Left cardiac atrium (tissue), 4 donors: ENCODE results near the gene TRIM46. TPM values are rescaled to one million over a fixed set of nuclear protein-coding genes. Genes with fewer than 3 reads are reported as not detected.
"Not testable (repeated sequence)": the region's sequence is repeated elsewhere in the genome, so short reads cannot be mapped to it uniquely, and the experiment has no call there.

ENCODE experiments used
- ATAC-seq, 2 donors: fragments of 200-7000 bp; cut with Tn5 transposase; one replicate each; pipeline ENCODE4 v1.9.1; 2020; ENCODE audit warnings: mild to moderate bottlenecking in 2 of 2, moderate library complexity in 2 of 2
- DNase-seq: peaks from one replicate; pipeline ENCODE4 v3.0.0-alpha.2; 2020
- intact Hi-C, 2 donors: fragments of 100-400 bp; cut with DNase I; formaldehyde crosslinking; loops; one replicate each; pipeline versions ENCODE4 v1.14.1 to v1.15.1; 2022 to 2023
- total RNA-seq, 2 donors: library from RNA; stranded (reverse); fragmentation: NEBNext Ultra II Directional; extraction: Animal tissue kit (Norgen Biotek cat#: 25700); gene quantifications; one replicate each; pipeline ENCODE4 v1.2.1, GENCODE V29; 2021
- donor health status: DM: no; HTN: yes; CAD: no.
- donor health status: DM: no; HTN: yes; CAD: no; lungs with severe emphysema.
- donor health status: DM: yes; HTN: yes; CAD: no.
- donor health status: Dilated cardiomyopathy.

Gene TRIM46
- total RNA-seq, 2 donors from 2014 or later = 0.15 to 0.21 TPM

DNA sequence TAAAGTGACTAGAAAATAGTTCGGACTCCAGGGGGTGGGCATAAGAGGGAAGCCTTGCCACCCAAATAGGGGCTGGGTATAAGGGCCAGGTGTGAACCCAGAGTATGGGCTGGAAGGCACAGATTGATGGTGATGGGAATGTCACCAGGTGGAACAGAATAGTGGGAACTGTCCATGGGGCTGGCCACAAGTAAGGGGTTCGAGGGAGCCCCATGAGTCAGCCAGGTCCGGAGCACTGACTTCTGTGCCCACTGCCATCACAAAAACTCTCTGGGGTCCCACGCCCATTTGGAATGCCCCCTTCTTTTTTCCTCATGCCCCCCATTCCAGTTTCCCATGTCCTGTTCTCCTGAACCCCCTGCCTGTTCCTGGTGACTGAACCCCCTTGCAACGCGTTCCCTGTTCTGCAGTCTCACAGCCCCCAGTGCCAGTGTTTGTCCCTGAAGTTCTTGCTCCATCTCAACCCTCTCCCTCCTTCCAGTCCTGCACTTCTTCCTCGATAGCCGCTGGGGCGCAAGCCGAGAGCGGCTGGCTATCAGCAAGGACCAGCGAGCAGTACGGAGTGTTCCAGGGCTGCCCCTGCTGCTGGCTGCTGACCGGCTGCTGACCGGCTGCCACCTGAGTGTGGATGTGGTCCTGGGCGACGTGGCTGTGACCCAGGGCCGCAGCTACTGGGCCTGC, 7.9 kb downstream of the TRIM46 start:
- peak; percentile 16 for DNase-seq
- ATAC-seq = no peak
- intact Hi-C loops = no loop called here

DNA sequence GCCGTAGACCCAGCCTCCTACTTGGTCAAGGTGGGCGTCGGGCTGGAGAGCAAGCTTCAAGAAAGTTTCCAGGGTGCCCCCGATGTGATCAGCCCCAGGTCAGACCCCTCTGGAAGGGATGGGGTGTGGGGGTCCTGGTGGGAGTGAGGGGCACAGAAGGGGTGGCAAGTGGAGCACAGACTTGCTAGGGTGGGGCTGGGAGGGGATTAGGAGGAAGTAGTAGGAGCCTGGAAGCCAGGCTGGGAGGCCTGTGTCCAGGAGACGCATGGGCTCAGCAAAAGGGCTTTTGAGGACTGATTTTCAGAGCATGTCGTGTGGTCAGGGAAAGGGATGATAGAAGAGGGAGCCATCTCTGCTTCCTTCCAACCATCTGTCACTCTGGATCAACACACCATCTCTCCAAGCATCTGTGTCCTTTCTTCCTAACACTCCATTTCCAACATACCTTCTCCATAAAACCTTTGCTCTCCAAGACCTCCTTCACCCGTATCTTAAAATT, 8.5 kb downstream of the TRIM46 start:
- ATAC-seq (no peak), DNase-seq (no peak)
- intact Hi-C loops = no loop called here

DNA sequence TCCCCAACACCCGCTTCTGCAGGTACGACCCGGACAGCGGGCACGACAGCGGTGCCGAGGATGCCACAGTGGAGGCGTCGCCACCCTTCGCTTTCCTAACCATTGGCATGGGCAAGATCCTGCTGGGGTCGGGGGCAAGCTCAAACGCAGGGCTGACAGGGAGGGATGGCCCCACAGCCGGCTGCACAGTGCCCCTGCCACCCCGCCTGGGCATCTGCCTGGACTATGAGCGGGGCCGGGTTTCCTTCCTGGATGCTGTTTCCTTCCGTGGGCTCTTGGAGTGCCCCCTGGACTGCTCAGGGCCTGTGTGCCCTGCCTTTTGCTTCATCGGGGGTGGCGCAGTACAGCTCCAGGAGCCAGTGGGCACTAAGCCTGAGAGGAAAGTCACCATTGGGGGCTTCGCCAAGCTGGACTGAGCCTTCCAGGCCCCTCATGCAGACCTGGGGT, 10.1 kb downstream of the TRIM46 start:
- ATAC-seq = no peak
- peak; percentile 16 for DNase-seq
- intact Hi-C loops = no loop called here

DNA sequence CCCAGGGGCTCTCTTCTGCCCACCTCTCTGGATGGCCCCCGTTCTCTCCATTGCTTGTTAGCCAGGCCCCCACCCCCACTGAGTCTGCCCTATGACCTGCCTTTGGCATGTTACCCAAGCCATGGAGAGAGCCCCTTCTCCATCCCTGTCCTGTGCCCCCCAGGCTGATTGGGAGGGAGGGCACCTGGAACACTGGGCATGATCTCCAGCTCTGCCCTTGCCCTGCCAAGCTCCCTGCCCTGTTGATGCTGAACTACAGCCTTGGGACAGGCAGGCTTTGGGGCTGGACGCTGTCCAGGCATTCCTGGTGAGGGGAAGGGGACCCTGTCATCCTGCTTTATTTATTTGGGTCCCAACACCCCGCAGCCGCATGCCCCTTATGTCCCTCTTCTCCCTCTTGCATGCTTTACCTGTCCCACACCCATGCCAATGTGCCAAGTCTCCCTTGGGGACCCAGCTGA, 10.7 kb downstream of the TRIM46 start:
- no peak for ATAC-seq
- intact Hi-C loops = no loop called here
- DNase-seq = peak; percentile 15

DNA sequence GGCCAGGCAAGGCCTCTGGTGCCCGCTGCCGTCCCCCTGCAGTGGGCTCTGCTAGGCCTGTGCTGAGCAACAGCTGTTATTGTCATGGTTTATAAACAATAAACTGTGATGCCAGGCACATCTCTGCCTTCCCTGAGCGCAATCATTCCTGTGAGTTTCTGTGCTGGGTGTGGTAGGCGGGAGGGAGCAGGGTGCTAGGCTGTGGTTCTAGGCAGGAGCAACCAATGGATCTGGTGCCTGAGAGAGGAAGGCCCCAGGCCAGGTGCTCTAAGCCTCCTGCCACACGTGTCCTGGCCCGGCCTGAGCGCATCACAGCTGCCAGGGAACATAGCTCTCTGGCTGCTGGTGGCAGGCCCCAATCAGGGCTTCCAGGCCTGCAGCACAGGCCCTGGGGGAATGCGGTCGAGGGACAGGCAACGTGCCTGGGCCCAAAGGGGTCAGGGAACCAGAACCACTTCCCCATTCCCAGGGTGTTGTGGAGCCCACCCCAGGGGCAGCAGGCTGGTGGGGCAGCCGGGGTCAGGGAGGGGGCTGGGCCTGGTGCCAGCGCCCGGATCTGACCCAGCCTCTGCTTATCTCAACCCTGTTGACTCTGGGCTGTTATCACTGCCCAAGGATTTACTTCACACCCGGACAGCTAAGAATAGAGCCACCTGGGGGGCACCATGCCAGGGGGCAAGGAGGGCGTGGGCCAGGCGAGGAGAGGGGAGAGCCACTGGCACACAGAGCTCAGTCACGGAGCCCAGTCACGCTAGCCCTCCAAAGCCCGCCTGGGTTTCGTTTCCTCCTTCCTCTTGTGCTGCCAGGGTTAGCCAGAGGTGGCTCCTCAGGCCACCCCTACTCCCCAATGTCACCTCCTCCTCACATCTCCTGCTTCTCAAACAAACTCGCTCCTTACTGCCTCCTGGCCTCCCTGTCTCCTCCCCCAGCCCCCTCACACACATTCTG, 11.5 kb downstream of the TRIM46 start:
- intact Hi-C loops = no loop called here
- peak; percentile 55 for DNase-seq
- ATAC-seq = peak; percentile 59 to 62

DNA sequence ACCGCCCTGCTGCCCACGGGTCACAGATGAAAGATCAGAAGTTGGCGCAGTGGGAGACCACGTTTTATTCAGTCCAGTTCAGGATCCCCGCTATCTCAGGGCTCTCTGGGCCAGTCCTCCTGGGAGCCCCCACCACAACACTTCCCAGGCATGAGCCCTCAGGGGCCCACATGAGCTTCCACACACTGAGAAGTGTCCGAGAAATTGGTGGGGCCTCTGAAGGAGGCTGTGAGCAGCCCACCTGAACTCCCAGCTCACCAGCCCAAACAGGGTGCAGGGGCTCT, 12.1 kb downstream of the TRIM46 start:
- intact Hi-C loops = no loop called here
- no peak for ATAC-seq

DNA sequence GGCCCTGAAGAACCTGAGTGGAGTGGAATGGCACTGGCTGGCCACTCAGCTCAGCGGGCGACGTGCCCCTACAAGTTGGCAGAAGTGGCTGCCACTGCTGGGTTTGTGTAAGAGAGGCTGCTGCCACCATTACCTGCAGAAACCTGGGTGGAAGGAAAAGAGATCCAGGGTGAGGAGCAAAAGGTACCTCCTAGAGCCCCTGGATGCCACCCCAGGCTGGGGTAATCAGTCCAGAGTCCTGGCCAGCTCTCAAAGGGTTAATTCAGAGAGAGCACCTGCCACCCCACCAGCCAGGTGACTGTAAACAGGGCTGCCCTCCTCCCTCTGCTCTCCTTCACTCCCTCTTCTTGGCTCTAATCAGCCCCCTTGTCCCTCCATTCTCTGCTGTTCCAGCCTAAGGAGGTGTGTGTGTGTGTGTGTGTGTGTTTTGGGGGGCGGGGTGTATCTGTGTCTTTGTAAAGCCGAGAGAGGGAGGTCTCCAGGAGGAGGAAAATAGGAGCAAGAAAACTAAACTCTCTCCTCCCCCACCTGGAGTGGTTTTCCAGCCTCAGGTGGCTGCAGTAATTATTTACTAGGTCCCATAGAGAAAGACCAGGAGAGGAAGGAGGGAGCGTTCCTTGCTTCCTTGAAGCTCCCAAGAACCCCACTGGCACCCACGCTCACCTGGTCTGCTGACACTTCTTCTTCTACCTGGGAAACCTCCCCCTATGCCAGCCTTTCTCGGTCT, 12.6 kb downstream of the TRIM46 start:
- no peak for ATAC-seq
- DNase-seq = no peak

More for the DNA sequence above, 12.1 kb downstream of the TRIM46 start:
- peak; percentile 10 for DNase-seq

DNA sequence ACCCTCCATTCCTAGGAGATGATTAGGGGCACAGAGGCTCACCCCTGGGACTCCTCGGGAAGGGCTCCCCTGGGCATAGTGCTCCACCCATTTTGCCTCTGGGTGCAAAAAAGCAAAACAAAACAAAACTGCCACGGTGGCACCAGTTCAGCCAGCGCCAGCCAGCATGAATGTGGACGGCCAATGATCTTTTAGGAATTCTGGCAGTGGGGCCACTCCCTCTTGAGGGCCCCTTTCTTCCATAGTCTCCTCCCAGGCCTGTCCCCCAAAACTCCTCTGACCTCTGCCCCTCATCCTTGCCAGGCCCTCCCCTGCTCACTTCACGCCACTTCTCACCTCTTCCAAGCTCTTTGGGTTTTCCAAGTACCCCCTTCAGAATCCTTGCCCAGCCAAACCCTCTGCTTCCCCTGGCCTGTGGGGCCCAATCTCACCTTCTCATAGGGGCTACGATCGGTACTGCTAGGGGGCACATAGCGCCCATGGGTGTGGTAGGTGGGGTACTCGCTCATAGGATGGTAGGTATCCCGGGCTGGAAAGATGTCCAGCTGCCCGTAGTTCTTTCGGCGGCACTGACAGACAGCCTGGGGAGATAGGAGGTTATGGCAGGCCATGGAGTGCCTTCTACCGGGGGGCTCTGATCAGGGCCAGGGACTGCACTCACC, 13.3 kb downstream of the TRIM46 start:
- DNase-seq (peak; percentile 15), ATAC-seq (no peak)
- intact Hi-C loops = no loop called here

More for the DNA sequence above, 12.6 kb downstream of the TRIM46 start:
- intact Hi-C loops = no loop called here

DNA sequence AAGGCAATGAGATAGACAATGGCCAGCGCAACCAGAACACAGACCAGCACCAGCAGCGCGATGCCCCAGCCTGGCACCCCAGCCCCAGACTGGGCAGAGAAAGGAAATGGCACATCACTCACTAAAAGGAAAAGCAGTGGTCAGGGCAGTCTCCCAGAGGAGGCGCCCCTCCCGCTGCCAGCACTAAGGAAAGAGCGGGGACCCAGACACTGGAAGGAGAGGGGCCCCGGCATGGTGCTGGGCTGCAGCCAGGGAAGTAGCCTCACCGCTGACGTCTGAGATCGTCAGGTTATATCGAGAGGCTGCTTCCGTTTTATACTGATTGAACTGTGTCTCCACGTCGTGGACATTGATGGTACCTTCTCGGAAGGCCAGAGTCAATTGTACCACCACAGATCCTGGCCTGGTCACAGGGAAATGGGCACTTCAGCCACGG, 13.8 kb downstream of the TRIM46 start:
- intact Hi-C loops = no loop called here
- ATAC-seq = no peak
- DNase-seq = peak; percentile 13

DNA sequence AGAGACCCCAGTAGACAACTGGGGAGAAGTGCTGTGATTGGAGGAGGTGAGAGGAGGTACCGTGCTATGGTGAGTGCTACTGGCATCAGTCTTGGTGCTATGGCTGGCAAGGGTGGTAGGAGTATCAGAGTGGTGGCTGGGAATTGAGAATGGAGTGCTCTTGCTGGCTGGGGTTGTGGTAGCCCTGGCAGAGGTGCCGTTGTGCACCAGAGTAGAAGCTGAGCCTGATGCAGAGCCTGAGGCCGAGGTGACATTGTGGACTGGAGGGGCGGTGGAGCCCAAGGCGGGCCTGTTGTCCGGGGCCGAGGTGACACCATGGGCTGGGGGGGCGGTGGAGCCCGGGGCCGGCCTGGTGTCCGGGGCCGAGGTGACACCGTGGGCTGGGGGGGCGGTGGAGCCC, 14.6 kb downstream of the TRIM46 start:
- intact Hi-C loops = no loop called here
- DNase-seq (peak; percentile 13), ATAC-seq (no peak)

DNA sequence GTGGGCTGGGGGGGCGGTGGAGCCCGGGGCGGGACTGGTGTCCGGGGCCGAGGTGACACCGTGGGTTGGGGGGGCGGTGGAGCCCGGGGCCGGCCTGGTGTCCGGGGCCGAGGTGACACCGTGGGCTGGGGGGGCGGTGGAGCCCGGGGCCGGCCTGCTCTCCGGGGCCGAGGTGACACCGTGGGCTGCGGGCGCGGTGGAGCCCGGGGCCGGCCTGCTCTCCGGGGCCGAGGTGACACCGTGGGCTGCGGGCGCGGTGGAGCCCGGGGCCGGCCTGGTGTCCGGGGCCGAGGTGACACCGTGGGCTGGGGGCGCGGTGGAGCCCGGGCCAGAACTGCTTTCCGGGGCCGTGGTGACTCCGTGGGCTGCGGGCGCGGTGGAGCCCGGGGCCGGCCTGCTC, 16.3 kb downstream of the TRIM46 start:
- intact Hi-C loops, ATAC-seq: not testable (repeated sequence)

DNA sequence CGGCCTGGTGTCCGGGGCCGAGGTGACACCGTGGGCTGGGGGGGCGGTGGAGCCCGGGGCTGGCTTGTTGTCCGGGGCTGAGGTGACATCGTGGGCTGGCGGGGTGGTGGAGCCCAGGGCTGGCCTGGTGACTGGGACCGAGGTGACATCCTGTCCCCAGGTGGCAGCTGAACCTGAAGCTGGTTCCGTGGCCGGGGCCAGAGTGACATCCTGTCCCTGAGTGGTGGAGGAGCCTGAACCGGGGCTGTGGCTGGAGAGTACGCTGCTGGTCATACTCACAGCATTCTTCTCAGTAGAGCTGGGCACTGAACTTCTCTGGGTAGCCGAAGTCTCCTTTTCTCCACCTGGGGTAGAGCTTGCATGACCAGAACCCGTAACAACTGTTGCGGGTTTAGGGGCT, 18.3 kb downstream of the TRIM46 start:
- ATAC-seq = no peak
- intact Hi-C loops = no loop called here
- peak; percentile 30 for DNase-seq

More for the DNA sequence above, 16.3 kb downstream of the TRIM46 start:
- DNase-seq = peak; percentile 15

DNA sequence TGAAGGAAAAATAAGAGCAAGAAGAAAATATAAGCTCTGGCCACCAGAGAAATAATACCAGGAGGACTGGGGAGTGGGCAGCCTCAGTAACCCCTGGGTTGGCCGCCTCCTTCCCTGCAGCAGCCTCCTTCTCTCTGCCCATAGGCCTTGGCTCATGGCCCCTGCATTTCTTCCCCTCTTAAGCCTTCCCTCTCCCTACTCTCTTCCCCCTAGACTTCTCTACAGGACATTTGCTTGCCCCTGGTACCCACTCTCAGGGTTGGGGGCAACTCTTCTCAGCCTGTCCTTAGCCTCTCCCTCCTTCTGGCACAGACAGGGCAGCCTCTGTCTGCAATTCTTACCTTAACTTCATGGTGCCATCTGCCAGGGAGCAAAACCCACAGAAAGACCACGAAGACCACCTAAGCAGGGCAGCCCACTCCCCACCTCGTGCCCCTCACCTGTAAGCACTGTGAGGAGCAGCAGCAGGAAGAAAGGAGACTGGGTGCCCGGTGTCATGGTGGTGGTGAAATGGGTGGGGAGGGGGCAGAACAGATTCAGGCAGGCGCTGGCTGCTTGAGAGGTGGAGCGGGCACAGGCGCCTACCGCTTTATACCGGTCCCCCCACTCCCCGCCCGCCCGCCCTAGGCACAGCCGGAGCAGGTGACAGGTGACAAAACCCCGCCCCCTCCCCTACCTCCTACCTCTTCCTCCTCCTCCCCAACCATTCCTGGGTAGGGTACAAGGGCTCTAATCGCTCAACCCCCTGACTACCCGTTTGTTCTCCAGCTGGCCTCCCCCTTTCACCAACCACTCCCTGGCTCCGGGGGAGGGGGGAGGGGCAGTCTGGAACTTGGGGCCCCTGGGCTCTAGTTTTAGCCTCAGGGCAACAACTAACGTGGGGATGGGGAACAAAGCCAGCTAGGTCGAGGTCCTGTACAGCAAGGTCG, 19.0 kb downstream of the TRIM46 start:
- peak in 1 of 2 donors; percentile 5 for ATAC-seq
- peak; percentile 18 for DNase-seq
- intact Hi-C loops = no loop called here

DNA sequence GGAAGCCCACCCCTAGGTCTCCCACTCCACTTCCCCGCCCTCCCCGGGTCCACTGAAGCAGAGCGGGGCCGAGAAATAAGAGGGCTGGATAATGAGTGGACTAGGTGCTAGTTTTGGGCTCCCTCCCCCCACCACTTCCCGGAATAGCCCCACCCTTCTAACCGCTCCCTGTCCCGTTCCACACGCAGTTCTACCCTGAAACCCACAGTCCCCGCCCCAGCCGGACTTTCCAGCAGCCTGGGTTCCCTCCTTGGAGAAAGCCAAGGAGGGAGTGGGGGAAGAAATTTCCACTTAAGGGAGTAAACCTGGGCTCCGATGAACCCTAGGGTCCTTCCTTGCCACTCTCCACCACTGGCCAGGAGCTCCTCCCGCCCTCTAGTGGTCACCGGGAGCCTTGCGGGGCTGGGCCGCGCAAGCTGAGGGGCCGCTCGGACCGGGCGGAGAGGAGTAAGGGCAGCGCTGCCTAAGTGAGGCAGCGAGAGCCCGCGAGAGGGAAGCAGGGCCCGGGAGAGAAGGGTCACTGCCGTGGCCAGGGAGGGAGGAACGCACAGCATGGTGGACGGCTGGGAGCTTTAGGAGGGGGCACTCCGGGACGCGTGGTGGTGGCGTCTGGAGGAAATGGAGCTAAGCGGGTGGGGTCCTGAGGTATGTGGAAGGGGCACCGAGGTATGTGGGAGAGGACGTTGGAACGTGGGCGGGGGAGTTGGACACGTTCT, 19.8 kb downstream of the TRIM46 start:
- intact Hi-C loops = no loop called here
- DNase-seq (peak; percentile 94), ATAC-seq (peak; percentile 86 to 87)

DNA sequence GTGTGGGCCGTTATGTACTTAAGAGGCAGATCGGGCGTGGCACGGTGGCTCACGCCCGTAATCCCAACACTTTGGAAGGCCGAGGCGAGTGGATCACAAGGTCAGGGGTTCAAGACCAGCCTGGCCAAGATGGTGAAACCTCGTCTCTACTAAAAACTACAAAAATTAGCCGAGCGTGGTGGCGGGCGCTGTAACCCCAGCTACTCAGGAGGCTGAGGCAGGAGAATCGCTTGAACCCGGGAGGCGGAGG, 20.3 kb downstream of the TRIM46 start:
- ATAC-seq, DNase-seq, intact Hi-C loops: not testable (repeated sequence)

DNA sequence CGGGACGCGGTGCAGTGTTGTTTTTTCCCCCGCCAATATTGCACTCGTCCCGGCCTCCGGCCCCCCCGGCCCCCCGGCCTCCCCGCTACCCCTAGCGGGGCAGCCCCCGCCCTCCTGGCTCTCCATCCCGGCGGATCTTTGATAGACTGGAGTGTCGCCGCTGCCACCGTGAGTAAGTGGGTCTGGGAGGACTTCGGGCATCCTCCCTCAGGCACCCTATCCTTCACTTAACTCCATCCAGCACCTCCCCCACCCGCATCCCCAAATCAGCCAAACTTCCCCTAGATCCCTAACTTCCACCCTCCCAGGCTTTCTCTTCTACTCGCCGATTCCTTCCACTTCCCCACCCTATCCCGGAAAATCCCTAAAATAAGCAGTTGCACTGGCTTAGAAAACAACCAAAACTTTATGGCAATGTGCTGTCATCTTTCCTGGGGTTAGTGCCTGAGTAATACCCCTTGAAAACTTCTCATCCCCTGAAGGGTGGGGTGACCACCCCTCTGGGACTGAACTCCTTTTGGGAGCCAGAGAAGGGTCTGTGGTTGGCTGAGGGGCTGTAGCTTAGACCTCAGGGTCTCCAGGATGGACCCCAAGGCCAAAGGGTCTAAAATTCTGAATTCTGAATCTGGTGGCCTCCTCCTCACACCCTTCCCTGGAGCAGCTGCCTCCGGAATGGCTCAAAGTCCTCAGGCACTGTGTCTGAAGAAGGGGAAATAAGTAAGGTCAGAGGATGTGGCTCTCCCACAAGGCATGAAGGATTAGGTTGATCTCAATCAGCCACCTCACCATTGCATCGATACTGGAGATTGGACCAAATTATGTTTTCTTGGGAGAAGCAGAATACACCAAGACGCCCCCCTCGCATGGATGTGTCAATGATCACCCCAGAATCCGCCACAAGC, 21.8 kb downstream of the TRIM46 start:
- DNase-seq (peak; percentile 10), ATAC-seq (no peak)
- intact Hi-C loops = no loop called here
